ENCODE data around the gene DENND1C.

The DENND1C gene

GRCh38 chr19:6503407-6504201, 22.0 kb upstream of the DENND1C start:
- no peak for DNase-seq

- DNase-seq: no peak
These were observed 20.4 kb upstream of the DENND1C start, which contains the start of gene TUBB4A for GRCh38 chr19:6501740-6502648. TUBB4A (minus strand) TSS chr19:6502309; CDS start chr19:6502212, 97 bp downstream.

GRCh38 chr19:6500837-6501739, 19.5 kb upstream of the DENND1C start:
- no peak for DNase-seq

GRCh38 chr19:6499052-6499790, 17.6 kb upstream of the DENND1C start:
- no peak for DNase-seq

GRCh38 chr19:6498294-6499036, 16.9 kb upstream of the DENND1C start:
- DNase-seq: no peak

GRCh38 chr19:6495947-6496346, 14.4 kb upstream of the DENND1C start:
- DNase-seq: no peak

GRCh38 chr19:6494438-6495036, 12.9 kb upstream of the DENND1C start:
- DNase-seq: no peak

- DNase-seq: no peak
These were observed 10.4 kb upstream of the DENND1C start for GRCh38 chr19:6491802-6492592.

GRCh38 chr19:6490134-6490533, 8.5 kb upstream of the DENND1C start:
- DNase-seq: no peak

GRCh38 chr19:6489278-6490061, 7.9 kb upstream of the DENND1C start:
- no peak for DNase-seq

- DNase-seq: no peak
These were observed 3.2 kb upstream of the DENND1C start for GRCh38 chr19:6484831-6485230.

GRCh38 chr19:6484230-6484629, 2.6 kb upstream of the DENND1C start:
- no peak for DNase-seq

- DNase-seq: no peak
These were observed 1.6 kb upstream of the DENND1C start for GRCh38 chr19:6483235-6483634.

- no peak for DNase-seq
These were observed 728 bp upstream of the DENND1C start for GRCh38 chr19:6482343-6482686.

GRCh38 chr19:6480848-6481415, 655 bp downstream of the DENND1C start:
- DNase-seq: no peak

GRCh38 chr19:6479836-6480398, 1.7 kb downstream of the DENND1C start:
- DNase-seq: no peak

GRCh38 chr19:6478815-6479214, 2.8 kb downstream of the DENND1C start:
- DNase-seq: no peak

GRCh38 chr19:6476896-6477431, 4.6 kb downstream of the DENND1C start:
- DNase-seq: no peak
